HG02938 (cell line): ENCODE data around the gene COL9A3.

ENCODE experiments used
- ATAC-seq: cut with Tn5 transposase; IDR thresholded peaks from one replicate; pipeline ENCODE4 v1.9.1; 2021; ENCODE audit warnings: mild to moderate bottlenecking, moderate library complexity; ENCODE audit not compliant: unreplicated experiment

The COL9A3 gene

DNA sequence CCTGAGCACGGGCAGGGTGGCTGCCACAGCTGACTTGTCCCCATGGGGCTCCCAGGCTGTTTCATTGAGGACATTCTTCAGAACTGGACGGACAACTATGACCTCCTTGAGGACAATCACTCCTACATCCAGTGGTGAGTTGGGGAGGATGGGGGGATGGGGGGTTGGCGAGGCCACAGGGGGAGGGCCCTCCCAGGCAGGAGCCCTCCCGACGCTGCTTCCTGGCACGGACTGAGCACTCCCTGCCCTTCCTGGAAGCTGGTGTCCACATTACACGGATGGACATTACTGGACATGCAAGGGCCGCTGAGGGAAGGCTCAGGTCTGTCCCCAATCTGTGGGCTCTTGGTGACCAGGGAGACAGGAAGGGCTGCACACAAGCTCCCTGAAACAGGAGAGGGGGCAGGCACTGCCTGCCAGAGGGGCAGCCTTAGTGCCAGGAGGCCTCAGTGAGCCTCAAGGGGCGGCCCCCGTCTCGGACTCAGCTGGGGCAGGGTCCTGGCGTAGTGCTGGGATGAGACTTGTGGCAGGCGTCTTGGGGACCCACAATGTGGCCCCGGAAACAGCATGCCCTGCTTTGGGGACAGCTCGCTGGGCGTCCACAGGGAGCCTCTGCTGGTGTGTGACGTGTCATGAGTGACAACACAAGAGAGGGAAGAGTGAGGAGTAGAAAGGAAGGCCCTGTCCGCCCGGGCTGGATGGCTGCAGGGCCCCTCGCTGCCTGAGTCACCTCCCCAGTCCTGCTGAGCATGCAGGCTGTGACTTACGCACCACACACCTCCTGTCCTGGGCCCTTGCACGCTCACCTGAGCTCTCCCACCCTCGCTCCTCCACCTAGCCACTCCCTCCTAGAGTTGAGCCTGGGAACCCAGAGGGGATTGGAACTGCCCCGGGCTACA is 7.1 kb upstream of the COL9A3 start:
- no peak for ATAC-seq

- ATAC-seq: no peak
Observed at GRCh38 chr20:62811320-62811719, 5.5 kb upstream of the COL9A3 start.

GRCh38 chr20:62811720-62812119 is 5.1 kb upstream of the COL9A3 start:
- ATAC-seq: no peak

GRCh38 chr20:62812181-62812906 is 4.5 kb upstream of the COL9A3 start:
- ATAC-seq: no peak

DNA sequence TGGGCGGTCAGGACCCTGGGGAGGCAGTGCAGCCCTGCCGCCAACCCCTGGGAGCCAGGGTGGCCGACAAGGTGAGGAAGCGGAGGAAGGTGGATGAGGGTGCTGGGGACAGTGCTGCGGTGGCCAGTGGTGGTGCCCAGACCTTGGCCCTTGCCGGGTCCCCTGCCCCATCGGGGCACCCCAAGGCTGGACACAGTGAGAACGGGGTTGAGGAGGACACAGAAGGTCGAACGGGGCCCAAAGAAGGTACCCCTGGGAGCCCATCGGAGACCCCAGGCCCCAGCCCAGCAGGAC is 4.0 kb upstream of the COL9A3 start:
- ATAC-seq: no peak

DNA sequence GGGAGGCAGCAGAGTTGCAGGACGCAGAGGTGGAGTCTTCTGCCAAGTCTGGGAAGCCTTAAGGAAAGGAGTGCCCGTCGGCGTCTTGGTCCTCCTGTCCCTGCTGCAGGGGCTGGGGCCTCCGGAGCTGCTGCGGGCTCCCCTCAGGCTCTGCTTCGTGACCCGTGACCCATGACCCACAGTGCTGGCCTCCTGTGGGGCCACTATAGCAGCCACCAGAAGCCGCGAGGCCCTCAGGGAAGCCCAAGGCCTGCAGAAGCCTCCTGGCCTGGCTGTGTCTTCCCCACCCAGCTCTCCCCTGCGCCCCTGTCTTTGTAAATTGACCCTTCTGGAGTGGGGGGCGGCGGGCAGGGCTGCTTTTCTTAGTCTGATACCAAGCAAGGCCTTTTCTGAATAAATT is 3.3 kb upstream of the COL9A3 start:
- ATAC-seq: no peak

DNA sequence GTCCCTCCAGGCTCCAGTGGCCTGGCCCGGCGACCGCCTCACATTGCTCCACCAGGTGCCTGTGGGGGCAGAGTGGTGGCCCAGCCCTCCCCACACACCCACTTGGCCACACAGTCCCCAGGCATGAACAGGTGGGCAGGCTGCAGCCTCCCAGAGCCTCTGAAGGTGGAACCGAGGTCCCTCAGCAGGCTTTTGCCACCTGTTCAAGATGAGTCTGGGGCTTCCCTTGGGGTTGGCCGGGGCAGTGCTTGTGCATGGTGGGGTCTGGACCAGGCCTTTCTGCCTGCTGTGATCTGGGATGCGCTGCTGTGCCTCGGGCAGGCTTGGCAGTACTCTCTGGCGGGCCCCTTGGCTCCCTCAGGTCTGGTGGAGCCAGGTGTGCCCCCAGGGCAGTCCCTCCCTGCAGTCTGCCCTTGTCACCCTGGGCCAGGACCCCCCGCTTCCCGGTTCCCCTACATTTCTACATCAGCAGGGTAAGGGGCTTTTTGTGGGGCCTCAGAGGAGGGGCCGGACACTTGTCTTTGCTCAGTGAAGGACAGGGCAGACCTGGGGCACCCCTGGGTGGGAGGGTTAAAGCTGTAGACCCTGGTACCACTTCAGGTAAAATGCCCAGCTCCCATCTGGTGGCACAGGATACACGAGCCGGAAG is 2.7 kb upstream of the COL9A3 start:
- ATAC-seq: no peak

- no peak for ATAC-seq
Observed at GRCh38 chr20:62814709-62815065, 2.2 kb upstream of the COL9A3 start.

DNA sequence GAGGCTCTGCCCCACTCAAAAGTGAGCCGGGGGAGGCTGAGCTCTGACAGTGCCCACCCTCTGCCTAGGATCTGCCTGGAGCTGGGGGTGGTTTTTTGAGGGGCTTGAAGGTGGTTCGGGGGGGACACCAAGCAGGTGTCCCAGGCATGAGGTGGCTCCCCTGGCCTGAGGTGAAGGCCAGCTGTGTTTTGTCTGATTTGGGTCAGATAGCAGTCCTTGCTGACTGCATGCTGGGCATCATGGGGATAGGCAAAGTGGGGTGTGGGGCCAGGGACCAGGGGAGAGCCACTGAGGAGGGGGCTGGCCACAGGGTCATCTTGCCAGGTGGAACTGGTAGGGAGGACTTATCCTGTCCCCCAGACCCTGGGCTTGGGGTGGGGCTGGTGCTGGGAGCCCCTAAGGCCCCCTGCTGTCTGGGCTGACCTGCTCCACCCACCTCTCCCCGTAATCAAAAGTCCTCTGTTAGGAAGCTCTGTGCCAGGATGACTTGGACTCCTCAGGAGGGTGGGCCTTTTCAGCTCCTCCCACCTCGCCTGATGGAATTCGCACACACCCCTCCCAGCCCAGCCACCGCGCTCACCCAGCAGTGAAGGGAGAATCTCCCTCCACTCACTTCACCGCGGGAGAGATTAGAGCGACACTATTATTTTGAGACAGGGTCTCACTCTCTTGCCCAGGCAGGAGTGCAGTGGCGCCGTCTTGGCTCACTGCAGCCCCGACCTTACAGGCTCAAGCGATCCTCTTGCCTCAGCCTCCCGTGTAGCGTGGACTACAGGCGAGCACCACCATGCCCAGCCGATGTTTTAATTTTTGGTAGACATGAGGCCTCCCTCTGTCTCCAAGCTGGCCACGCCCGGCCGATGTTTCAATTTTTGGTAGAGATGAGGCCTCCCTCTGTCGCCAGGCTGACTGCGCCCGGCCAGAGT is 1.5 kb upstream of the COL9A3 start:
- no peak for ATAC-seq

DNA sequence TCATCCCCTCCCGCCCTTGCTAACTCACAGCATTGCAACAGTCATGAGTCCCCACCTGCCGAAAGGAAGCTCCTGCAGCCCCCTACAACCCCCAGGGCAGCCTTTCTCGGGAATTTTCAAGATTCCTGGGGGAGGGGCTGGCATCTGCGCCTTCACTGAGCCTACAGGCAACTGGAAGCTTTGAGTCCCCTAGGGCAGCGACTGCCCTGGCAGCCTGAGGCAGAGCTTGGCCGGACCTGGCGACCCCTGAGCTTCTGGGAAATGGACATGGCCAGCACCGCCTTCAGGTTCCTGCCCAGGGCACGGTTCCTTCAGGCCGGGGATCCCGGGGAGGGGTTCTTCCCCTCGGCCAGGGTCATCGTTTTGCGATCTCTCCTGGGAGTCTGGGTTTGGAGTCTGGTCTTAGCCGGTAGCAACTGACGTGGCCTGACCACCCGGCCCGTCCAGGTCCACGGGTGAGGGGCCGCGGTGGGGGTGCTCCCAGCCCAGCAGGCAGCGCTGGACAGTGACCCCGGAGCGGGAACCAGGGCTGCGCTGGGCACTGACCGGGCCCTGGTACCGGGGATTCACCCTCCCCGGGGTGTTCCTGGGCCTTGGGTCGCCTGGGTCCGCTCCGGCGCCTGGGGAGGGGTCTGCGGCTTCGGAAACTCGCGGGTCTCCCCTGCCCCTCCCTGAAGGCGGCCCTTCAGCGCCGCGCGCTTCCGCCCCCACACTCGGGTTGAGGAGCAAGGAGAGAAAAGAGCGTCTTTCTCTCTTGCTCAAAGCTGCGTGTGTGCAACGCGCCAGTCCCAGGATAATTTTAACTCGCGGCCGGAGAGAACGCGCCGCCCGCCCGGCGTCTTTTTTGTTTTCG is 593 bp upstream of the COL9A3 start:
- ATAC-seq: no peak

GRCh38 chr20:62817975-62818591 is 1.2 kb downstream of the COL9A3 start:
- ATAC-seq: no peak

GRCh38 chr20:62818592-62819493 is 2.0 kb downstream of the COL9A3 start:
- ATAC-seq: no peak

- no peak for ATAC-seq
Observed at GRCh38 chr20:62819494-62820174, 2.8 kb downstream of the COL9A3 start.

GRCh38 chr20:62820208-62820961 is 3.5 kb downstream of the COL9A3 start:
- no peak for ATAC-seq

GRCh38 chr20:62820962-62821725 is 4.3 kb downstream of the COL9A3 start:
- no peak for ATAC-seq

DNA sequence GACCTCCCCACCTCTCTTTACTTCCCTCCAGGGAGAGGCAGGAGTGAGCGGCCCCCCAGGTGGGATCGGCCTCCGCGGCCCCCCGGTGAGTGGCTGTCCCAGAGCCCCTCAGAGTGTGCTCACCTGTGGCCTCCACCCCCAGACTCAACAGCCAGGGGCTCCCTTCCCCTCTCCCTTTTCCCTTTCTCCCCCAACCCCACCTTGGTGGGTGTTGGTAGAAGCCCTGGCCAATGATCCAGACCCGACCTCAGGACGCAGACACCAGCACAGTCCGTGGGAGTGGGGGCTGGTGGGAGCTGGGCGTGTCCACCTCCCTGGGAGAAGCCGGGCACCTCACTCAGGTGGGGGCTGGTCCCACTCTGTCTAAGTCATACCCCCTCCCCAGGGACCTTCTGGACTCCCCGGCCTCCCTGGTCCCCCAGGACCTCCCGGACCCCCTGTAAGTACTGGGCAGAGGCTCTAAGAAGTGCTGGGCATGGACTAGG is 4.9 kb downstream of the COL9A3 start:
- ATAC-seq: no peak
